Activated naive CD8-positive, alpha-beta T cell (primary cell): Measurements from ENCODE around the gene MBNL2.
"Not testable (repeated sequence)": the region's sequence is repeated elsewhere in the genome, so short reads cannot be mapped to it uniquely, and the experiment has no call there.

ENCODE experiments used
- H3K27ac Mint-ChIP-seq: one replicate; pipeline ENCODE4 v1.8.0; 2021; ENCODE audit warnings: mixed read lengths
- H3K27me3 Mint-ChIP-seq: one replicate; pipeline ENCODE4 v1.8.0; 2021; ENCODE audit warnings: mixed read lengths
- H3K36me3 Mint-ChIP-seq: one replicate; pipeline ENCODE4 v1.8.0; 2021; ENCODE audit warnings: mixed read lengths
- H3K4me1 Mint-ChIP-seq: one replicate; pipeline ENCODE4 v1.8.0; 2021; ENCODE audit warnings: low read depth, mixed read lengths
- H3K4me3 Mint-ChIP-seq: one replicate; pipeline ENCODE4 v1.8.0; 2021; ENCODE audit warnings: mild to moderate bottlenecking, mixed read lengths
- H3K9me3 Mint-ChIP-seq: one replicate; pipeline ENCODE4 v1.8.0; 2021; ENCODE audit warnings: low read depth, mixed read lengths

The MBNL2 gene

DNA sequence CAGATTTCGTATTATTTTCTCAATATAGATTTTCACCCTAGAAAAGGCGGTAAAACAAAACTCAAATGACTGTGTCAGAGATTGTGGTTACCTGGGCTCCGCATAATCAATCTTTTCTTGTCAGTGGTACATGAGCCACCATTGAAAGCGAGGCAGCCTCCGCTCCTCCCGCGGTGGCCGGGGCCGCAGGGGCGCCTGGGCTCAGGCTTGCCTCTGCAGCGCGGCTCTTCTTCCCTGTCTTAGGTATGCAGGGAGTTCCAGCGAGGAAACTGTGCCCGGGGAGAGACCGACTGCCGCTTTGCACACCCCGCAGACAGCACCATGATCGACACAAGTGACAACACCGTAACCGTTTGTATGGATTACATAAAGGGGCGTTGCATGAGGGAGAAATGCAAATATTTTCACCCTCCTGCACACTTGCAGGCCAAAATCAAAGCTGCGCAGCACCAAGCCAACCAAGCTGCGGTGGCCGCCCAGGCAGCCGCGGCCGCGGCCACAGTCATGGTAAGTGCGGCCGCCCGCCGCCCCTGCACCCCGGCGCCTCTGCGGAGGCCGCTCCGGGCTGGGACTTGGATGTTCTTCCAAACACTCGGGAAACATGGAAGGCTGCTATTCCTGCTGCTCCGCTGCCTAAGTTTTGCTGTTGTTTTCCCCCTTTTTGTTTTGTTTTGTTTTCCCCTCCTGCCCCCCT lies 124.6 kb downstream of the MBNL2 start:
- peaks cover 25% of the 10 kb centered on the region for H3K36me3 Mint-ChIP-seq

GRCh38 chr13:97347255-97347932 lies 125.3 kb downstream of the MBNL2 start:
- Mint-ChIP-seq H3K27me3 (no peaks in the 10 kb centered on the region), H3K4me3 (no peak overlapping the region), H3K4me1 (no peaks in the 10 kb centered on the region), H3K9me3 (no peaks in the 10 kb centered on the region), H3K36me3 (peaks cover 25% of the 10 kb centered on the region), H3K27ac (no peak overlapping the region)

More for the DNA sequence above, 124.6 kb downstream of the MBNL2 start:
- H3K4me3 Mint-ChIP-seq = no peak overlapping the region
- H3K27ac Mint-ChIP-seq = no peak overlapping the region
- no peaks in the 10 kb centered on the region for H3K27me3 Mint-ChIP-seq
- no peaks in the 10 kb centered on the region for H3K9me3 Mint-ChIP-seq
- no peaks in the 10 kb centered on the region for H3K4me1 Mint-ChIP-seq

- H3K36me3 Mint-ChIP-seq = peaks cover 25% of the 10 kb centered on the region
Observed at GRCh38 chr13:97348569-97349100, 126.5 kb downstream of the MBNL2 start.

GRCh38 chr13:97352012-97352411 lies 129.9 kb downstream of the MBNL2 start:
- not testable (repeated sequence) for H3K4me3 Mint-ChIP-seq, H3K27me3 Mint-ChIP-seq, H3K27ac Mint-ChIP-seq, H3K4me1 Mint-ChIP-seq, H3K9me3 Mint-ChIP-seq
- H3K36me3 Mint-ChIP-seq = peaks cover 23% of the 10 kb centered on the region

More at GRCh38 chr13:97348569-97349100, 126.5 kb downstream of the MBNL2 start:
- no peak overlapping the region for H3K4me3 Mint-ChIP-seq
- H3K9me3 Mint-ChIP-seq = no peaks in the 10 kb centered on the region
- H3K27ac Mint-ChIP-seq = no peak overlapping the region
- no peaks in the 10 kb centered on the region for H3K4me1 Mint-ChIP-seq
- H3K27me3 Mint-ChIP-seq = no peaks in the 10 kb centered on the region

DNA sequence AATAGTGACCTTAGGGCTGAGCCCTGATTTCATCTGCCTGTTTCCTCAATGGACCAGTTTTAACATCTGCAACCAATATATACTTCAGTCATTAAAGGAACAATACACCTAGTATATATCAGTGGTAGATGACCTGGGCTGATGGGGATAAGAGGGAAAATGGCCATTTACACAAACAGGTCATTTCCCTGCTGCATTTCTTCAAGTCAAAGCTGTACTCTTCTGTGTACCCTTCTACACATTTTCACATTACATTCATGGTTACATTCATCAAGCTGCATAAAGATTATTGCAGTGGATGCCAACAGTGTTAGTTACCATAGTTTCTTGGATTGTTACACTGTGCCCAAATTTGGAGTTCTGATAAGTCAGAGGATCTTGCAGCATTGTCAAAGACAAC lies 130.7 kb downstream of the MBNL2 start:
- H3K36me3 Mint-ChIP-seq = peaks cover 21% of the 10 kb centered on the region
- H3K27ac Mint-ChIP-seq = no peak overlapping the region
- H3K4me1 Mint-ChIP-seq = no peaks in the 10 kb centered on the region
- H3K4me3 Mint-ChIP-seq = no peak overlapping the region
- no peaks in the 10 kb centered on the region for H3K9me3 Mint-ChIP-seq
- no peaks in the 10 kb centered on the region for H3K27me3 Mint-ChIP-seq

GRCh38 chr13:97353927-97354675 lies 132.0 kb downstream of the MBNL2 start:
- no peaks in the 10 kb centered on the region for H3K4me1 Mint-ChIP-seq
- H3K27me3 Mint-ChIP-seq = no peaks in the 10 kb centered on the region
- peaks cover 18% of the 10 kb centered on the region for H3K36me3 Mint-ChIP-seq
- H3K4me3 Mint-ChIP-seq = no peak overlapping the region
- peak overlapping the region; percentile 22 for H3K27ac Mint-ChIP-seq
- H3K9me3 Mint-ChIP-seq = no peaks in the 10 kb centered on the region

DNA sequence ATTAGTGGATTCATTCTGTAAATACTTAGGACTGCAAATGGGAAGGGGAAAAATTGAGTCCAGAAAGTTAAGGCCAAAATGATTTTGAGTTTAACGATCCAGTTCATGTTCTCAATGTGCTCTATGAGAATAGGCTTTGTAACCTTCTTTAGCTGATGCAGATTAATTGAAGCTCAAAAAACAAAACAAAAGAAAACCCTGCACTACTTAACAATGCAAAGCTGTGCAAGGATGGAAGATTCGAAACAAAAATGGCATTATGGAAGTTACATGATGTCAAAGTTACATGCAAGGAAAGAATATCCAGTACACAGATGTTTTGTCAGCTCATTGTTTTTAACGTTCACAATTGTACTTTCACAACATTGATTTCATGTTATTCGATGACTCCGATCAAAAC lies 132.7 kb downstream of the MBNL2 start:
- Mint-ChIP-seq H3K27ac (no peak overlapping the region), H3K9me3 (no peaks in the 10 kb centered on the region), H3K36me3 (peaks cover 16% of the 10 kb centered on the region), H3K4me3 (no peak overlapping the region), H3K27me3 (no peaks in the 10 kb centered on the region), H3K4me1 (no peaks in the 10 kb centered on the region)

- Mint-ChIP-seq H3K27ac (no peak overlapping the region), H3K9me3 (no peaks in the 10 kb centered on the region), H3K4me3 (no peak overlapping the region), H3K27me3 (no peaks in the 10 kb centered on the region), H3K36me3 (peaks cover 12% of the 10 kb centered on the region), H3K4me1 (no peaks in the 10 kb centered on the region)
Observed at GRCh38 chr13:97356592-97356991, 134.5 kb downstream of the MBNL2 start.

DNA sequence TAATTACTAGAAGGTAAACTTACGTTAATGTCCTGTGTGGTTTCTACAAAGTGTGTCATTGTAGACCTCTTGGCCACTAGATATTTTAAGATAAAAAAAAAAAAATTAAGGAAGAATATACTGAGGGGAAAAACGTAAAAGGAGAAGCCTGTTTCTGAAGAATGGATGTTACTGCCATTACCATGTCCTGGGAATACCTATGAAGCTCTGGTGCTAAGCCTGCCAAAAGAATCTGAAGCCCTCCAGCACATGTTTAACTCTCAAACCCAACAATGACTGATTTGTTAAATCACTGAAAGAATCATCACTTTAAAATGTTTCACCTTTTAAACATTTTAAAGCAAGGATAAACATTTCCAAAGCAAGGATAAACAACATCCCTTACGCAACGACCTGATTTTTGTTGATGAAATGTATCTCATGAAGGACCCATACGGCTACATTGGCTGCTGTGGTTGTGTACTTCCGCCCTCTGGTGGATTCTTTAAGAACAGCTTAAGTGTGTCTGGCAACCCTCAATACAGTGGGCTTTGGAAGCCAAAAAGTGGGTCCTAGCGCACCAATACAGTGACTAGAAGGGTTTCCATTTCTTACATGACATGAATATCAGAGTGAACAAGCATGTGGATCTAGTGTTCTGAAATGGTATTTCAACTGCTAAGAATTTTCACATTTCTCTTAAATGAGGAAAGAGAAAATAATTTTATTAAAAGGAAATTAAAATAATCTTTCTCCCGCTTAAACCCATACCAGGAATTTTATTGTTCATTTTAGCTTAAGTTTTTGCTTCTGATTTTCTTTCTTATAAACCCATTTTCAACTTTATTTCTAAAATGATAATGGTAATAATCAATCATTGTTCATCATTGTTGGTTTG lies 137.3 kb downstream of the MBNL2 start:
- Mint-ChIP-seq H3K27me3 (no peaks in the 10 kb centered on the region), H3K27ac (no peak overlapping the region), H3K9me3 (no peaks in the 10 kb centered on the region), H3K4me1 (no peaks in the 10 kb centered on the region), H3K4me3 (no peak overlapping the region), H3K36me3 (peaks cover 18% of the 10 kb centered on the region)

DNA sequence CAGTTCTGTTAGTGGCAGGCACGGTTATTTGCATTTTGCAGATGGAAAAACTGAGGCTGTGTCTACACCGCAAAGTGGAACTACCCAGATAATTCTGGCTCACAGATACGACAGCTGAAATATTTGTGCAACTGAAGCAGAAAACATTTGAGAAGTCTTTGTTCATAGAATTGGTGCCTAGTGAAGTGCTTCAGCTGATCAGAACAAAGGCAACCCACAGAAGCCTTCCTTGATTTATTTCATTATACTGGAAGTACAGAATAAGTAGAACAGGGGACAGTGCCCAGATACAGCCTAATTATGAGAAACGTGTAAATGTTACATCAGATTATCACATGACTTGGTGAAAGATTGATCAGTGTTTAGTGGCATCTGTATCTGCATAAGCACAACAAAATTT lies 138.5 kb downstream of the MBNL2 start:
- Mint-ChIP-seq H3K27me3 (no peaks in the 10 kb centered on the region), H3K9me3 (no peaks in the 10 kb centered on the region), H3K27ac (no peak overlapping the region), H3K36me3 (peaks cover 19% of the 10 kb centered on the region), H3K4me1 (no peaks in the 10 kb centered on the region), H3K4me3 (no peak overlapping the region)

- Mint-ChIP-seq H3K9me3 (no peaks in the 10 kb centered on the region), H3K4me1 (peaks cover 11% of the 10 kb centered on the region), H3K4me3 (no peak overlapping the region), H3K27me3 (no peaks in the 10 kb centered on the region), H3K36me3 (peaks cover 31% of the 10 kb centered on the region), H3K27ac (no peak overlapping the region)
Observed at GRCh38 chr13:97364031-97364430, 141.9 kb downstream of the MBNL2 start.

GRCh38 chr13:97364827-97365226 lies 142.7 kb downstream of the MBNL2 start:
- peaks cover 31% of the 10 kb centered on the region for H3K36me3 Mint-ChIP-seq
- H3K4me1 Mint-ChIP-seq = peaks cover 17% of the 10 kb centered on the region

DNA sequence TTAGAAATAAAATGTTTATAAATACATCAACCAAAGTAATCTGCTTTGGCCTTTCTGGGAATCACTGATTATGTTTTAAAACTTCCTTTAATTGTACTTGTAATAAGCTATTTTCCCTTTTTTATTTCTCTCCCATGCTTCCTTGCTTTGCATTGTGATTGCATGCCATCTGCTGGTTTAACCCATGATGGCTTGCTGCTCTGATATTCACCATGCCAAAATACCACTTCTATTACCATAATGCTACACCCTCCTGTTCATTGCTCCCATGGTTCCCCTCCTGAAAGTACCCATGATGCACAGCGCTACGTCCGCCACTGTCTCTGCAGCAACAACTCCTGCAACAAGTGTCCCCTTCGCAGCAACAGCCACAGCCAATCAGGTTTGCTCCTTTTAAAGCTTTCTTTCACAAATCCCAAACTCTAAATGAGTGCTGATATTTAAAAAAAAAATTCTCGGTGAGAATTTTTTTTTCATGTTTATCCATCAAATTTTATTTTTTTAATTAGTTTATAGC lies 144.1 kb downstream of the MBNL2 start:
- H3K27me3 Mint-ChIP-seq = no peaks in the 10 kb centered on the region
- H3K9me3 Mint-ChIP-seq = no peaks in the 10 kb centered on the region
- no peak overlapping the region for H3K4me3 Mint-ChIP-seq
- H3K27ac Mint-ChIP-seq = no peak overlapping the region
- H3K4me1 Mint-ChIP-seq = peaks cover 17% of the 10 kb centered on the region
- peaks cover 27% of the 10 kb centered on the region for H3K36me3 Mint-ChIP-seq

More at GRCh38 chr13:97364827-97365226, 142.7 kb downstream of the MBNL2 start:
- H3K27me3 Mint-ChIP-seq = no peaks in the 10 kb centered on the region
- H3K27ac Mint-ChIP-seq = no peak overlapping the region
- H3K9me3 Mint-ChIP-seq = no peaks in the 10 kb centered on the region
- no peak overlapping the region for H3K4me3 Mint-ChIP-seq
